Measurements from ENCODE around the gene NRARP. TPM values are rescaled to one million over a fixed set of nuclear protein-coding genes. Genes with fewer than 3 reads are reported as not detected.
A peak's percentile ranks its signal among the peaks of the same experiment; 100 is the strongest.

NRARP gene
- total RNA-seq, 1 experiment from 2014 or later: 16.9 TPM

DNA sequence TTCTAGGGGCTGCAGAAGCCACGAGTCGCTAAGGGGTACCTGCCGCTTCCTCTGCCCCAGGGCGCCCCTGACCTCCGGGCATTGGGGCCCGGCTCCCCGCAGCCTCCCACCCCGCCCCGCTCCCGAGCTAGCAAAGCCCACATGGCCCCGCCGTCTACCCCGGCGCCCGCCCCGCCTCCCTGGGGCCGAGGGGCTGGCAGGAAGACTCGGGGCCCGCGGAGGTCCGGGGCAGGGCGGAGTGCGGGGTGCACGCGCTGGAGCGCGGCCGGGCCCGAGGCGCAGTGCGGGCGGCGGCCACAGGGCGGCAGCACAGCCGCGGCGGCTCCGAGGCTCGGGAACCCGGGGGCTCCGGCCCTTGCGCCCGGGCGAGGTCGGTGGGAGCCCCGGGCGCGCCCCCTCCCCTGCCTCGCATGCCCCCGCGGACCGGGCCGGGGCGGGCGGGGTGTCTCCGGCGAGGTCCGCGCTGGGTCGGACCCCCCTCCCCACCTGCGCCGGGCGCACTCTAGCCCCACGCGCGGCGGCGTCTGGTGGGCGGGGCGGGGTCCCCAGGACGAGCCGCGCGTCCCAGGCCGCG lies 6.7 kb downstream of the NRARP start:
- Histone ChIP-seq H3K4me3 (ENCODE audit: low read depth in 2 of 2, low read length in 2 of 2) (peak overlapping the region in 1 of 2 experiments; percentile 36; a peak in 3 of 4 replicates), H3K9me3 (ENCODE audit: control insufficient read depth, insufficient read depth, low read depth, low read length) (no peaks in the 10 kb centered on the region), H3K4me1 (ENCODE audit: control insufficient read depth, insufficient read depth, low read length) (peaks cover 30% of the 10 kb centered on the region), H3K27me3 (ENCODE audit: control insufficient read depth, insufficient read depth, low read length) (no peaks in the 10 kb centered on the region), H3K27ac (ENCODE audit: low read length) (no peak overlapping the region), H3K36me3 (ENCODE audit: control insufficient read depth, insufficient read depth, low read length) (no peaks in the 10 kb centered on the region)
- DNase-seq (ENCODE audit: low read depth, low spot score) (no peak), ATAC-seq (peak; percentile 51)
- peak; percentile 12; the same call in 1 of the 2 replicates for TF ChIP-seq SIN3A (IDR thresholded peaks at IDR 0.05; ENCODE audit: borderline replicate concordance, insufficient read depth, low read depth, low read length)
- TF ChIP-seq TCF7L2 (IDR thresholded peaks at IDR 0.05; ENCODE audit: low read depth, low read length): no peak
- TF ChIP-seq, protein P1, sequence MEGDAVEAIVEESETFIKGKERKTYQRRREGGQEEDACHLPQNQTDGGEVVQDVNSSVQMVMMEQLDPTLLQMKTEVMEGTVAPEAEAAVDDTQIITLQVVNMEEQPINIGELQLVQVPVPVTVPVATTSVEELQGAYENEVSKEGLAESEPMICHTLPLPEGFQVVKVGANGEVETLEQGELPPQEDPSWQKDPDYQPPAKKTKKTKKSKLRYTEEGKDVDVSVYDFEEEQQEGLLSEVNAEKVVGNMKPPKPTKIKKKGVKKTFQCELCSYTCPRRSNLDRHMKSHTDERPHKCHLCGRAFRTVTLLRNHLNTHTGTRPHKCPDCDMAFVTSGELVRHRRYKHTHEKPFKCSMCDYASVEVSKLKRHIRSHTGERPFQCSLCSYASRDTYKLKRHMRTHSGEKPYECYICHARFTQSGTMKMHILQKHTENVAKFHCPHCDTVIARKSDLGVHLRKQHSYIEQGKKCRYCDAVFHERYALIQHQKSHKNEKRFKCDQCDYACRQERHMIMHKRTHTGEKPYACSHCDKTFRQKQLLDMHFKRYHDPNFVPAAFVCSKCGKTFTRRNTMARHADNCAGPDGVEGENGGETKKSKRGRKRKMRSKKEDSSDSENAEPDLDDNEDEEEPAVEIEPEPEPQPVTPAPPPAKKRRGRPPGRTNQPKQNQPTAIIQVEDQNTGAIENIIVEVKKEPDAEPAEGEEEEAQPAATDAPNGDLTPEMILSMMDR (IDR thresholded peaks at IDR 0.05): peak; percentile 93
- POLR2A ChIA-PET: no interaction called here
- in situ Hi-C loops (cut with HindIII; ENCODE audit: low pct_unique_long_range_greater_than_20kb, low sequenced_read_pairs): no loop called here
- no TSS peak for BruUV-seq (replicated peaks)
- CTCF ChIA-PET: no interaction called here
- intact Hi-C loops (cut with micrococcal nuclease; ENCODE audit: unreplicated experiment): loop anchor here (10.0 kb wide), 1 partner anchor 129 kb away; the partner anchor contains the start of genes EXD3 and NOXA1

DNA sequence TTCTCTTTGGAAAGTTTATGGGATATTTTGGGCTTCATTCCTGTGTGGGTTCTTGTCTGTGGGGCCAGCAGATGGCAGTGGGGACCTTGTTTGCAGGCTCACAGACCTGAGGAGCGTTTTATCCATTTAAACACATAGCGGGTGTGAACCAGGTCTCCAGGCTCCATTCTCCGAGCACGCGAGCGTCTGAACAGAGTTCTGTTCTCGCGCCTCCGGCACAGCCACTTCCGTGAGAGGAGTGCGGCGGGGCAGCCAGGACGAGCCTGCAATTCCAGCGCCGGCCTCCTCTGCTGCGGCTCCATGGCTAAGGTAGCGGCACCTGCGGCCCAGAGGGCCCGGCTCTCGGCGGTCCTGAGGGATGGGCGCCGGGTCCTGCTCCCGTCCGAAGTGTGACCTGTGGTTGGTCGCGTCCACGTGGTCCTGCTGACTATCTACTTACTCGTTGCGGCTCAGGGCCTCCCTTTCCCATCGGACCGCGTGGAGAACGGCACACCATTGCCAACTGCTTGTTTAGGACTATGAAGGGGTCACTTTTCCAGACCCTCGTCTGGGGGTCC lies 7.3 kb downstream of the NRARP start:
- Histone ChIP-seq H3K4me1 (ENCODE audit: control insufficient read depth, insufficient read depth, low read length) (peaks cover 26% of the 10 kb centered on the region), H3K4me3 (ENCODE audit: low read depth in 2 of 2, low read length in 2 of 2) (no peak overlapping the region; a peak in 1 of 4 replicates), H3K27me3 (ENCODE audit: control insufficient read depth, insufficient read depth, low read length) (no peaks in the 10 kb centered on the region), H3K9me3 (ENCODE audit: control insufficient read depth, insufficient read depth, low read depth, low read length) (no peaks in the 10 kb centered on the region), H3K27ac (ENCODE audit: low read length) (no peak overlapping the region), H3K36me3 (ENCODE audit: control insufficient read depth, insufficient read depth, low read length) (no peaks in the 10 kb centered on the region)
- intact Hi-C loops (cut with micrococcal nuclease; ENCODE audit: unreplicated experiment) (loop anchor here (10.0 kb wide), 1 partner anchor 130 kb away; the partner anchor contains the start of genes EXD3 and NOXA1), in situ Hi-C loops (cut with HindIII; ENCODE audit: low pct_unique_long_range_greater_than_20kb, low sequenced_read_pairs) (no loop called here)
- CTCF ChIA-PET: no interaction called here
- no peak for ATAC-seq
- POLR2A ChIA-PET: no interaction called here
- BruUV-seq (replicated peaks): no TSS peak
- DNase-seq (ENCODE audit: low read depth, low spot score): no peak
- TF ChIP-seq POLR2AphosphoS5 (IDR thresholded peaks at IDR 0.05; ENCODE audit: low read depth, low read length) (no peak), TCF7L2 (IDR thresholded peaks at IDR 0.05; ENCODE audit: low read depth, low read length) (no peak), SIN3A (IDR thresholded peaks at IDR 0.05; ENCODE audit: borderline replicate concordance, insufficient read depth, low read depth, low read length) (no peak)
- TF ChIP-seq, protein P2, sequence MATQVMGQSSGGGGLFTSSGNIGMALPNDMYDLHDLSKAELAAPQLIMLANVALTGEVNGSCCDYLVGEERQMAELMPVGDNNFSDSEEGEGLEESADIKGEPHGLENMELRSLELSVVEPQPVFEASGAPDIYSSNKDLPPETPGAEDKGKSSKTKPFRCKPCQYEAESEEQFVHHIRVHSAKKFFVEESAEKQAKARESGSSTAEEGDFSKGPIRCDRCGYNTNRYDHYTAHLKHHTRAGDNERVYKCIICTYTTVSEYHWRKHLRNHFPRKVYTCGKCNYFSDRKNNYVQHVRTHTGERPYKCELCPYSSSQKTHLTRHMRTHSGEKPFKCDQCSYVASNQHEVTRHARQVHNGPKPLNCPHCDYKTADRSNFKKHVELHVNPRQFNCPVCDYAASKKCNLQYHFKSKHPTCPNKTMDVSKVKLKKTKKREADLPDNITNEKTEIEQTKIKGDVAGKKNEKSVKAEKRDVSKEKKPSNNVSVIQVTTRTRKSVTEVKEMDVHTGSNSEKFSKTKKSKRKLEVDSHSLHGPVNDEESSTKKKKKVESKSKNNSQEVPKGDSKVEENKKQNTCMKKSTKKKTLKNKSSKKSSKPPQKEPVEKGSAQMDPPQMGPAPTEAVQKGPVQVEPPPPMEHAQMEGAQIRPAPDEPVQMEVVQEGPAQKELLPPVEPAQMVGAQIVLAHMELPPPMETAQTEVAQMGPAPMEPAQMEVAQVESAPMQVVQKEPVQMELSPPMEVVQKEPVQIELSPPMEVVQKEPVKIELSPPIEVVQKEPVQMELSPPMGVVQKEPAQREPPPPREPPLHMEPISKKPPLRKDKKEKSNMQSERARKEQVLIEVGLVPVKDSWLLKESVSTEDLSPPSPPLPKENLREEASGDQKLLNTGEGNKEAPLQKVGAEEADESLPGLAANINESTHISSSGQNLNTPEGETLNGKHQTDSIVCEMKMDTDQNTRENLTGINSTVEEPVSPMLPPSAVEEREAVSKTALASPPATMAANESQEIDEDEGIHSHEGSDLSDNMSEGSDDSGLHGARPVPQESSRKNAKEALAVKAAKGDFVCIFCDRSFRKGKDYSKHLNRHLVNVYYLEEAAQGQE (IDR thresholded peaks at IDR 0.05; ENCODE audit: insufficient read depth in 1 of 2, low read depth in 2 of 2, low read length in 1 of 2): no peak
- TF ChIP-seq, protein P1 (IDR thresholded peaks at IDR 0.05): no peak
